Inflammatory macrophage (primary cell): ENCODE results near the gene GIMAP2.

Source experiments
- DNase-seq, 2 donors: peaks; one replicate each; pipeline ENCODE4 v3.0.0-alpha.2; 2020 to 2022

The GIMAP2 gene

GRCh38 chr7:150734254-150734653 lies 48.7 kb downstream of the GIMAP2 start:
- DNase-seq, result no peak

GRCh38 chr7:150735596-150736358 lies 50.3 kb downstream of the GIMAP2 start:
- no peak for DNase-seq

GRCh38 chr7:150736864-150737263 lies 51.4 kb downstream of the GIMAP2 start:
- DNase-seq, result no peak

GRCh38 chr7:150737265-150738055 lies 52.0 kb downstream of the GIMAP2 start, which contains the start of gene GIMAP5:
Gene GIMAP5, plus strand, starts transcription at chr7:150737418. Its CDS starts 3,467 bp downstream, at chr7:150740885.
- DNase-seq, result peak; percentile 40 to 45

GRCh38 chr7:150738092-150738491 lies 52.6 kb downstream of the GIMAP2 start:
- DNase-seq, result no peak

GRCh38 chr7:150738591-150739001 lies 53.1 kb downstream of the GIMAP2 start:
- DNase-seq, result no peak

- DNase-seq, result no peak
Observed at GRCh38 chr7:150739033-150739432, 53.5 kb downstream of the GIMAP2 start.

- peak; percentile 68 to 70 for DNase-seq
Observed at GRCh38 chr7:150740053-150740452, 54.5 kb downstream of the GIMAP2 start.

GRCh38 chr7:150742286-150742968 lies 56.9 kb downstream of the GIMAP2 start:
- DNase-seq, result no peak
